ES-I3 (cell line): ENCODE data around the gene TMEM164.

Source experiments
- H3K36me3 ChIP-seq: 2 replicates; pipeline ENCODE4 v1.6.1; 2013; ENCODE audit warnings: mild to moderate bottlenecking, low read length, control low read depth, moderate library complexity; ENCODE audit not compliant: insufficient read depth
- H3K4me1 ChIP-seq: 2 replicates; pipeline ENCODE4 v1.6.1; 2013; ENCODE audit warnings: mild to moderate bottlenecking, control low read depth, low read length; ENCODE audit not compliant: insufficient read depth
- H3K9ac ChIP-seq: 2 replicates; pipeline ENCODE4 v1.6.1; 2013; ENCODE audit warnings: low read depth, mild to moderate bottlenecking, low read length, moderate library complexity
- H3K9me3 ChIP-seq: 2 replicates; pipeline ENCODE4 v1.6.1; 2013; ENCODE audit warnings: mild to moderate bottlenecking, low read length, moderate library complexity; ENCODE audit not compliant: control insufficient read depth, insufficient read depth

TMEM164 gene

DNA sequence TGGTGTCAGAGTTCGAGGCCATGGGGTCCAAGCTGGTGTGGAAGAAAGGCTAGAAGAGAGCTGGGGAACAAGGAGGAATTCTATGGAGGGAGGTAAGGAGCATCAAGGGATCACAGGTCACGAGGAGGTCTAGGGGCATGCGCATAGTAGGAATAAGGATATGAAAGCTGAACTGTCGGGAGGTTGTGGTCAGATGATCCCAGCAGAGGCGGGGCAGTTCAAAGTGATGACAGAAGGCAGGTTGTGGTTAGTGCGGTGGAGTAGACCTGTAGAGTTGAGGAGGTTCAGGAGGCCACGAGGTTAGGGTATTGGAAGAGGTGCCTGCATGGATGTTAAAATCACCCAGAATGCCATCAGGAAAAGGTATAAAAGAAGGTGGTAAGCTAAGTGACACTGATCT lies 156.3 kb downstream of the TMEM164 start:
- no peak overlapping the region for H3K9ac ChIP-seq
- no peaks in the 10 kb centered on the region for H3K9me3 ChIP-seq
- H3K4me1 ChIP-seq, result peaks cover 10% of the 10 kb centered on the region
- H3K36me3 ChIP-seq, result no peaks in the 10 kb centered on the region

DNA sequence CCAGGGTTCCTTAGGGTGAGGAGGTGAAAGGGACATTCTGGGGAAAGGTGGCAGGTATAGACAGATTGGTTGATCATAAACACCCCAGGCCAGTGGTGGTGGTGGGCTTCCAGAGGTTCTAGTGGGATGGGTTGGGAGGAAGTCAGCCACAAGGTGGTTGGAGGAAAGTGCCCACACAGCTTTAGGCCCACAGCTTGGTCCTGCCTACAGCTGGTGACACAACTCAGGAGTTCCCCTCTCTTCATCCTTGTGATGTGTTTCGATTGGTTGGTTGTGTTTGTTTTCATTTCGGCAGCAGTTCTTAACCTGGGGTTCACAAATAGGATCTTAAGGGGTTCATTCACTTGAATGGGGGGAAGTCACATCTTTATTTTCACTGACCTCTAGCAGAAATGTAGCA lies 157.0 kb downstream of the TMEM164 start:
- Histone ChIP-seq H3K9me3 (no peaks in the 10 kb centered on the region), H3K9ac (no peak overlapping the region), H3K36me3 (no peaks in the 10 kb centered on the region), H3K4me1 (peaks cover 10% of the 10 kb centered on the region)

DNA sequence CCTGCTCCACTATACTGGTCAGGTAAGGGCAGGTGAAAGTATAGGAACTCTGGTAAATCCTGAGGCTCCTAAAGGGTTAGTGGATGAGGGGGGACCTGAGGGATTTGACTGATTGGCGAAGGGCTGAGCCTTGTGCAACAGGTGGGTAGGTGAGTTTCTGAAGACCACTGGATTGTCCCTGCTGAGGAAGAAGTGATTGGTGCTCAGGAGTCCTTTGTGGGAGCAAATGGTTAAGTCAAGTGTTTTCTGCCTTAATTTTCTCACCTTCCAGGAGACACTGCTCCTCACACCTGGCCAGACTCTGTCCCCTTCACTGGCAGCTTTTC lies 158.4 kb downstream of the TMEM164 start:
- Histone ChIP-seq H3K9ac (no peak overlapping the region), H3K9me3 (no peaks in the 10 kb centered on the region), H3K36me3 (no peaks in the 10 kb centered on the region), H3K4me1 (peaks cover 10% of the 10 kb centered on the region)

DNA sequence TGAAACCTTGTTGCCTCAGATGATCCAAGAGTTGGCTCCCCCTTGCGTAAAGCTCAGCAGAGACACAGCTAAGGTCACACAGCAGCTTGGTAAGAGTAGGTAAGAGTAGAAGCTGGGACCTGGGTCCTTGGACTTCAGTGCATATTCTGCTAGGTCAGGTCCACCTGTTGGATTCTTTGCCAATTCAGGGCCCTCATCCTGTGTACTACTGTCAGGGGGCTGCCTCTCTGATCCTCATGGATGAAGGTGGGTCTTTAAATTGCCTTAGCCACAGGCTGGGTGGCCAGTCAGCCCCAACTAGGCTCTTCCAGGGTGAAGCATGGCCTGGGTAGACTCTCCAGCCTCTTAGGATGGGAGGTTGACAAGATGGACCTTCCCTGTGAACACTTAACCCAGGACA lies 159.2 kb downstream of the TMEM164 start:
- H3K9me3 ChIP-seq, result no peaks in the 10 kb centered on the region
- no peaks in the 10 kb centered on the region for H3K36me3 ChIP-seq
- H3K9ac ChIP-seq, result no peak overlapping the region
- H3K4me1 ChIP-seq, result peaks cover 10% of the 10 kb centered on the region

DNA sequence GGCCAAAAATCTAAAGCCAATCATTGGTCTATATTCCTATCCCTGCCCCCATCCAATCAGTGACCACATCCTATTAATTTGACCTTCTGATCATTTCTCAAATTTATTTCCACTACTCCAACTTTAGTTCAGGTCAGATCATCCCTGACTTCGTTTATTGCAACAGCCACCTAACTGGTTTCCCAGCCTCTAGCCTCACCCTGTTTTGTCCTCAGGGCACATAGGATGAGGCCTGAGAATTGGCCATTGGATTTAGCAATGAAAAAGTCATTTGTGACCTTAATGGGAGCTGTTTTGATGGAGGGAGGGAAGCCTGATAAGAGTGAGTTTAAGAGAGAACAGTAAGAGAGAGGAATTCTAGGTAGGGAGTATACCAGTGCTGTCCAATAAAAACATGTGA lies 160.0 kb downstream of the TMEM164 start:
- Histone ChIP-seq H3K9ac (no peak overlapping the region), H3K36me3 (no peaks in the 10 kb centered on the region), H3K9me3 (no peaks in the 10 kb centered on the region), H3K4me1 (peaks cover 13% of the 10 kb centered on the region)

DNA sequence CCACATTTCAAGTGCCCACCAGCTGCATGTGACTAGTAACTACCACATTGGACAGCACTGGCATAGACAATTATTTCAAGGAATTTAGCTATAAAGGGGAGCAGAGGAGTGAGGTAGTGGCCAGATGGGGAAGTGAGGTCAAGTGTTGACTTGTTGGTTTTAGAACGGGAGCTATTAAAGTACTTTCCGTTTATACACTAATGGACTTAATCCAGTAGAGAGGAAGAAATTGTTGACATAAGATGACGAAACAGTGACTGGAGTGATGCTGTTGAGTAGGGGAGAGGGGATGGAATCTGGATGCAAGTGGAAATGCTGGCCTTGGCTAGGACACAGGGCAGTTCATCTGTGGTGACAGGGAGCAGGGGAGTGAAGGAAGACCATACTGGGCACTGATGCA lies 160.6 kb downstream of the TMEM164 start:
- Histone ChIP-seq H3K4me1 (peaks cover 13% of the 10 kb centered on the region), H3K36me3 (no peaks in the 10 kb centered on the region), H3K9me3 (no peaks in the 10 kb centered on the region), H3K9ac (no peak overlapping the region)

DNA sequence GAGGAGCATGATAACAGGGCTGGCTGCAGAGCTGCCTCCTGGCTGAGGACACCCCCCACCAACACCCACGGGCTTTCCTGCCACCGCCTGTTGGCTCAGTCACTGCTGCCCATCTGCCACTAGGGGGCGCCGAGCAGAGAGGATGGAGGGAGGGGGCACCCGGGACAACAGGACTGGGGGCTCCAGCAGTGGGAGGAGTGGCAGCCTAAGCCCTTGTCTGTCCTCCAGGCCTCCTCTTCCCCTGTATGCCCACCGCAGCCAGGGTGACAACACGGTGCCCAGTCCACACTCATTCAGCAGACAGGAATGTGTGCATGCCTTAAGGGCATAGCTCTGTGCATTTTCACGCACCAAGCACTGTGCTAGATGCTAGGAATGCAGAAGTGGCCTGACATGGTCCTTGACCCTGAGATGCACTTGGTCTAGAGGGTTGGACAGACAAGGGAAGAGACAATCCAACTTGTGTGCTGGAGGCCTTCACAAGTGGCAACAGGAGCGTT lies 165.1 kb downstream of the TMEM164 start:
- H3K36me3 ChIP-seq, result no peaks in the 10 kb centered on the region
- peaks cover 3% of the 10 kb centered on the region; the same call in 1 of the 2 replicates for H3K4me1 ChIP-seq
- H3K9me3 ChIP-seq, result no peaks in the 10 kb centered on the region
- no peak overlapping the region for H3K9ac ChIP-seq

DNA sequence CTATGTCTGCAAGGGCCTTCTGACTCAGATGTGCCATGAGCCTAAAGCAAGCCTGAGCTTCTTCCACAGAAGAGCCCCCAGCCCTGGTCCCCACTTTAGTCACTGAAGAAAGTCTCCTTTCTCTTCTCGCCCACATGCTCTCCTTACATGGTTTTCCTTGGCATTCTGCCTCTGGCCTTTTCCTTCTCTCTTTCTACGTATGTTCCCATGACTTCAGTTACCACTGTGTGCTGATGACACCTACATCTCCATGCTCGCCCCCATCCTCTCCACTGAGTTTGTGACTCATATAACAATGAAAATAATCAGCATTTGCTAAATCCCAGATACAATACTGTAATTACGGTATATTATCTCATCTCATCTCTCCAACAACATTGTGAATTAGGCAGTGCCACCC lies 165.7 kb downstream of the TMEM164 start:
- no peaks in the 10 kb centered on the region for H3K36me3 ChIP-seq

DNA sequence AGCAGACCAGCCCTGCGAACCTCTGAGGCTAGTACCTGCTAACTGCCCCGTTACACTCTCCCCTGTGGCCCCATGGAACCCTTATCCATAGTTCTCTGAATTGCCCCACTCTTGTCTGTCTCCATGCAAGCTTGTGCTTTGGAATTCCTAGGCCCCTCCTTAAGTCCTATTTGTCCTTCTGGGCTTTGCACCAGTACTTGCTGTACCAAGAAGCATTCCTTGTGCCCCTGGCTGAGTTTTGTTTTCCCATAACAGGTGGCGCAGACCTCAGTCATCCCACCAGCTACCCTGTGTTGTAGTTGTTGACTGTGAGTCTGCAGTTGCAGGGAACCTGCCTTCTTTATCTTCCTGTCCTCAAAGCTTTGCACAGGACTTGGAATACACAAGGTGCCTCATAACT lies 167.1 kb downstream of the TMEM164 start:
- Histone ChIP-seq H3K9me3 (no peaks in the 10 kb centered on the region), H3K4me1 (peaks cover 8% of the 10 kb centered on the region; the same call in 1 of the 2 replicates), H3K9ac (no peak overlapping the region), H3K36me3 (no peaks in the 10 kb centered on the region)

More for the DNA sequence above, 165.7 kb downstream of the TMEM164 start:
- Histone ChIP-seq H3K4me1 (peaks cover 3% of the 10 kb centered on the region; the same call in 1 of the 2 replicates), H3K9me3 (no peaks in the 10 kb centered on the region), H3K9ac (no peak overlapping the region)

DNA sequence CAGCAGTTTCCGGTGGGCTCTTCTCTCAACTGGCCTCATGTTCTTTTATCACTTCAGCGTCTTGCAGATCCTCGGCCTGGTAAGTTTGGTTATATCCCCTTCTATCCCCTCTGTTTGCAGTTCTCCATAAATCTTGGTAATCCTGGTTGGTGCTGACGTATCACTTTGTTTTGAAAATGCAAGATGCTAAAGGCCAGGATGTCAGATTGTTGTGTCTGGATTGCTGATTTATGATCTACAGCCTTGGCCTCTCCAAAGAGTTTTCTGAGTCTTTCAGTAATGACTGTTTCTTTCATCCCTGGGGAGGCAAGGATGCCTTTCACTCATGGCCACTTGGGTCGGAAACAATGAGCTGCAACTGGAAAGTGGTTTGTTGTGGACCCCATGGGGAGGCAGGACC lies 168.5 kb downstream of the TMEM164 start:
- Histone ChIP-seq H3K9me3 (no peaks in the 10 kb centered on the region), H3K9ac (no peak overlapping the region), H3K36me3 (no peaks in the 10 kb centered on the region), H3K4me1 (peaks cover 8% of the 10 kb centered on the region; the same call in 1 of the 2 replicates)

DNA sequence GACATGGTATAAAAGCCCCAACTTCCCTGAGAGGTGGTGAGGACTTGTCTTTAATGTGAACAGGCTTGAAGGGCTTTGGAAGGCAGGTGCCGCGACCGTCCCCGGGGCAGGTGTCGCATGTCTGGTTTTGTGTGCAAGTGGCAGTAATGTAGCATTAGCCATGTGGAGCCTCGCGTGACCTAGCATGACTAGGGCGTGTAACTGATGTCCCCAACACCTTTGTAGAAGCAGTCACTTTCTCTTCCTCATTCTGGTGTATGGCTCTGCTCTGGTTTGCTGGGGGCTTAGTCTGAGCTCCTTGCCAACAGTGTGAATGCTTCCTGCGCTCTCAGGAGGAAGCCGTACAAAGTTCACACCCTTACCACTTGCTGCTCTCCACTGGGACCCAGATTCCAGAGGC lies 169.3 kb downstream of the TMEM164 start:
- Histone ChIP-seq H3K9ac (no peak overlapping the region), H3K36me3 (no peaks in the 10 kb centered on the region), H3K4me1 (peaks cover 8% of the 10 kb centered on the region; the same call in 1 of the 2 replicates), H3K9me3 (no peaks in the 10 kb centered on the region)

DNA sequence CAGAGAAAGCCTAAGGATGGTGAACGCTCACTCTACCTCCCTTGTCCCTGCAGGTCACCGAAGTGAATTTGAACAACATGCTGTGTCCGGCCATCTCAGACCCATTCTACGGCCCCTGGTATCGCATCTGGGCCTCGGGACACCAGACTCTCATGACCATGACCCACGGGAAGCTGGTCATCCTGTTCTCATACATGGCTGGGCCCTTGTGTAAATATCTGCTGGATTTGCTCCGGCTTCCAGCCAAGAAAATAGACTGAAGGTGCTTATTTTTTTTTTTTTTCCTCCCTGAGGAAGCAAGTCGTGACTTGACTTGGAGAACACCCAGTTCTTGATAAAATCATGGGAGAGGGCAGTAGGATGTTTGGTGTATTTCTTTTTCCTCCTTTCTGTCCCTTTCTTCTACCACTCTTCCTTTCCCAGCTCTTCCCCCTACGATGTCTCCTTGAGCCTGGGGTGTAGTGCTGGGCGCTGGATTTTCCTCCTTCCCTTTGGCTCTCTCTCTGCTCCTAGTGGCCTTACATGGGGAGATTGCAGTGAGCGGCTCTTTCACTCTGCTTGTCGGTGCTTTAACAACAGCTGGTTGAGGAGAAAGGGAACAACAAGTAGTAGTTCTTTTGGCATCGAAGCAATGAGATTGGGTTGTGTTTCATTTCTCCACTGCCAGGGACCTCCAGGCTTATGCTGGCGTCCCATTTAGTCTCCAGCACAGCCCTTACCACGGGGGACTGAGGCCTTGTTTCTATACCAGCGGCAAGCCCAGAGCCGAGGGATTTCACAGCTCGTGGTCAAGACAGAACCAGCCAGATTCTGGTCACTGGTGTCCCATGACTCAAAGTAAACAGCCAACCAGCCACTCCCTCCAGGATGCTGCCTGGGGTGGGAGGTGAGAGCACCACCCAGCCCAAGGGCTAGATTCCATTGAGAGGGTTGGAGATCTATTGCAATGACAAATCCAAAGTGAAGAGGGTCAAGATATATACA lies 170.6 kb downstream of the TMEM164 start:
- H3K9ac ChIP-seq, result no peak overlapping the region
- peaks cover 5% of the 10 kb centered on the region; the same call in 1 of the 2 replicates for H3K4me1 ChIP-seq
- no peaks in the 10 kb centered on the region for H3K36me3 ChIP-seq
- no peaks in the 10 kb centered on the region for H3K9me3 ChIP-seq

DNA sequence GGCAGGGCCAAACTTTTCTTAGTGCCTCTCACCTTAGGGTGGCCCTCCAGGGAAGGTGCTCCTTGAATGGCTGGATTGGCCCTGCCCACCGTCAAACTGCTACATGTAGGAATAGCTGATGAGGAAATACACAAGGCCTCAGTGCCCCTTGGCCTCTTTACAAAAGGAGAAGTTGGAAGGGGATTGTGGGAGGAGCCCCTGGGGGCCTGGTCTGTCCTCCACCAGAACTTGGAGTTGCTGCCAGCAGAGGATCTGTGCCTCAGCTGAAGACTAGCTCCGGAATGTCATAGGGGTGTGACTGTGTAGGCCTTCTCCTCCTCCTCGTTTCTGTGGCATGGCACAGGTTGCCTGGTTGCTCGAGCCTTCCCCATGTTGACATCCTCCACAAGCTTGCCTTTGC lies 172.2 kb downstream of the TMEM164 start:
- H3K4me1 ChIP-seq, result peaks cover 8% of the 10 kb centered on the region; the same call in 1 of the 2 replicates
- H3K9ac ChIP-seq, result no peak overlapping the region
- no peaks in the 10 kb centered on the region for H3K9me3 ChIP-seq
- H3K36me3 ChIP-seq, result no peaks in the 10 kb centered on the region

DNA sequence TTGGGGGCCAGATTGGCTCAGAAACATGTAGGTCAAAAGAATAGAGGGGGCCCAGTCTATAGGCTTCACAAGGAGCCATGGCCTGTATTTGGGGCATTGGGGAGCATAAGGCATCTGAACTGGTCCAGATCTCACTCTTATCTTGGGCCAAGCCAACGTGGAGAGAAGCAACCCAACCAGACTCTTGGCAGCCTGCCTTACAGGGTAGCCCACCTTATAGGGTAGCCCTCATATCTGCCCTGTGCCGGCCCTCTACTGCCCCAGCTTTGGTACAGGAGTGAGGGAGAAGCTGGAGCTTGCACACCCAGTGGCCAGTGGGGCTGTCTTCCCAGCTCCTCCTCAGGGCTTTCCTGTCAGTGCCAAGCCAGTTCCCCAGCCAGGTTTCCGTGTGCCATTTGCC lies 172.8 kb downstream of the TMEM164 start:
- H3K36me3 ChIP-seq, result no peaks in the 10 kb centered on the region
- H3K4me1 ChIP-seq, result peaks cover 13% of the 10 kb centered on the region; the same call in 1 of the 2 replicates
- no peaks in the 10 kb centered on the region for H3K9me3 ChIP-seq
- no peak overlapping the region for H3K9ac ChIP-seq
